ENCODE measurements around the gene MGAT5B.

Gene MGAT5B

GRCh38 chr17:76885894-76886290, 17.7 kb downstream of the MGAT5B start:
- Histone ChIP-seq H3K36me3 (ENCODE audit: control insufficient read depth in 5 of 5, insufficient read depth in 5 of 5, low read length in 5 of 5) (no peaks in the 10 kb centered on the region), H3K9ac (ENCODE audit: low read length in 5 of 5) (no peak overlapping the region), H3K27me3 (ENCODE audit: control insufficient read depth in 5 of 5, insufficient read depth in 4 of 5, low read length in 5 of 5) (peaks cover 4 to 13% (median 10%) of the 10 kb centered on the region in 5 donors), H3K4me1 (ENCODE audit: control insufficient read depth in 5 of 5, insufficient read depth in 5 of 5, low read length in 5 of 5) (no peaks in the 10 kb centered on the region), H3K4me3 (ENCODE audit: low read depth in 1 of 5, low read length in 5 of 5) (no peak overlapping the region), H3K27ac (ENCODE audit: low read depth, low read length) (no peak overlapping the region), H3K9me3 (ENCODE audit: control insufficient read depth in 5 of 5, low read length in 5 of 5) (no peaks in the 10 kb centered on the region)

DNA sequence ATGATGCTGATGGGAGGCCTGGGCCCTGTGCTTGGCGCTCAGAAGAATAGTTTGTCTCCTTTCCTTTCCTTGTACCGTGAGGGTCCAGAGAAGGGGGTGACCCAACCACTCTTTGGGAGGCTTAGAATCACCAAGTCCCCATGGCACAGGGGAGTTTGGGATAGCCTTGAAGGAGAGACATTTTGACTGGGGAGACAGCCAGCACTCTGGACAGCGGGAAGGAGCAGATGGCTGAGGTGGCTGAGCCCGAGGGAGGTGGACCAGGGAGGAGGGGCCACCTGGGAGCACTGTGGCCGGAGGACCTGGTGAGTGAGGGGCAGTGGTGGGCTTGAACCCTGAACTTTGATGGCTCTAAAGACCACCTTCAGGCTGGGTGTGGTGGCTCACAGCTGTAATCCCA, 18.2 kb downstream of the MGAT5B start:
- Histone ChIP-seq H3K4me3 (ENCODE audit: low read depth in 1 of 5, low read length in 5 of 5) (no peak overlapping the region), H3K36me3 (ENCODE audit: control insufficient read depth in 5 of 5, insufficient read depth in 5 of 5, low read length in 5 of 5) (no peaks in the 10 kb centered on the region), H3K27ac (ENCODE audit: low read depth, low read length) (no peak overlapping the region), H3K9ac (ENCODE audit: low read length in 5 of 5) (no peak overlapping the region), H3K9me3 (ENCODE audit: control insufficient read depth in 5 of 5, low read length in 5 of 5) (no peaks in the 10 kb centered on the region), H3K4me1 (ENCODE audit: control insufficient read depth in 5 of 5, insufficient read depth in 5 of 5, low read length in 5 of 5) (no peaks in the 10 kb centered on the region), H3K27me3 (ENCODE audit: control insufficient read depth in 5 of 5, insufficient read depth in 4 of 5, low read length in 5 of 5) (peaks cover 4 to 13% (median 8%) of the 10 kb centered on the region in 5 donors)

DNA sequence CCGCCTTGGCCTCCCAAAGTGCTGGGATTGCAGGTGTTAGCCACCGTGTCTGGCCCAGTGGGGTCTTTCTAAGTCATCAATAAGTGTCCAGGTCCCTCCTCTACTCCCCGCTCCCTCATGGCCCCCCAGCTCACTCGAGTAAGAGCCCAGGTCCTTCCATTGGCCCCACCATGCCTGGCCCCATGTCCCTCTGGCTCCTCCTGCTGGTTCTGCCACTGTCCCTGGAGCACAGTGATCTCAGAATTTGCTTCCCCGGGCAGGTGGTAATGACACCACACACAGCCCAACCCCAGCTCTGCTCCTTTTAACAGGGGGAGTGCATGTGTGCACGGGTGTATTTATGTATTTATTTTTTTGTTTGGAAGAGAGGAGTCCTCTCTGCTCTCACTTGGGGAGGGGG, 19.6 kb downstream of the MGAT5B start:
- Histone ChIP-seq H3K9me3 (ENCODE audit: control insufficient read depth in 5 of 5, low read length in 5 of 5) (no peaks in the 10 kb centered on the region), H3K36me3 (ENCODE audit: control insufficient read depth in 5 of 5, insufficient read depth in 5 of 5, low read length in 5 of 5) (no peaks in the 10 kb centered on the region), H3K27me3 (ENCODE audit: control insufficient read depth in 5 of 5, insufficient read depth in 4 of 5, low read length in 5 of 5) (peaks cover 4 to 13% (median 9%) of the 10 kb centered on the region in 5 donors), H3K4me3 (ENCODE audit: low read depth in 1 of 5, low read length in 5 of 5) (no peak overlapping the region), H3K9ac (ENCODE audit: low read length in 5 of 5) (no peak overlapping the region), H3K27ac (ENCODE audit: low read depth, low read length) (no peak overlapping the region), H3K4me1 (ENCODE audit: control insufficient read depth in 5 of 5, insufficient read depth in 5 of 5, low read length in 5 of 5) (no peaks in the 10 kb centered on the region)

DNA sequence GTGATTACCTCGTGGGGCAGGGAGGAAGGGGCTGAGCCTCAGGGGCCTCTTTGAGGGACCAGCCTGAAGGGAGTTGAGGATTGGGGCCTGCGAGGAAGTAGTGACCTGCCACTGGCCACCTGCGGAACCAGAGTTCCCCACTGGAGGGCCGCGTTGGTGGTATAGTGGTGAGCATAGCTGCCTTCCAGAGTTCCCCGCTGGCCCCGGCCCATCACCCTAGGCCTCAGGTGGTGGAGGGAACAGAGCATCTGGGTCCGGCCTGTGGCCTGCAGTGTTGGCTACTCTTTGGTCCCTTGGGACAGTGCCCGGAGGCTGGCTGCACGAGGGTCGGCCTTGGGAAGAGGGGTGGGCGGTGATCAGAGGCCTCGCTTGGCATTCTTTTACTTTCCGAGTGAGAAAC, 20.5 kb downstream of the MGAT5B start:
- Histone ChIP-seq H3K9me3 (ENCODE audit: control insufficient read depth in 5 of 5, low read length in 5 of 5) (no peaks in the 10 kb centered on the region), H3K4me3 (ENCODE audit: low read depth in 1 of 5, low read length in 5 of 5) (no peak overlapping the region), H3K27ac (ENCODE audit: low read depth, low read length) (no peak overlapping the region), H3K27me3 (ENCODE audit: control insufficient read depth in 5 of 5, insufficient read depth in 4 of 5, low read length in 5 of 5) (peaks cover 4 to 15% (median 9%) of the 10 kb centered on the region in 5 donors), H3K36me3 (ENCODE audit: control insufficient read depth in 5 of 5, insufficient read depth in 5 of 5, low read length in 5 of 5) (no peaks in the 10 kb centered on the region), H3K9ac (ENCODE audit: low read length in 5 of 5) (no peak overlapping the region), H3K4me1 (ENCODE audit: control insufficient read depth in 5 of 5, insufficient read depth in 5 of 5, low read length in 5 of 5) (no peaks in the 10 kb centered on the region)

- H3K9ac ChIP-seq (ENCODE audit: low read length in 5 of 5): no peak overlapping the region
- H3K27ac ChIP-seq (ENCODE audit: low read depth, low read length): no peak overlapping the region
- H3K36me3 ChIP-seq (ENCODE audit: control insufficient read depth in 5 of 5, insufficient read depth in 5 of 5, low read length in 5 of 5): no peaks in the 10 kb centered on the region
- no peak overlapping the region for H3K4me3 ChIP-seq (ENCODE audit: low read depth in 1 of 5, low read length in 5 of 5)
- H3K4me1 ChIP-seq (ENCODE audit: control insufficient read depth in 5 of 5, insufficient read depth in 5 of 5, low read length in 5 of 5): no peaks in the 10 kb centered on the region
- H3K9me3 ChIP-seq (ENCODE audit: control insufficient read depth in 5 of 5, low read length in 5 of 5): peaks cover 0 to 4% (median 0%) of the 10 kb centered on the region in 5 donors
- peaks cover 4 to 18% (median 9%) of the 10 kb centered on the region in 5 donors for H3K27me3 ChIP-seq (ENCODE audit: control insufficient read depth in 5 of 5, insufficient read depth in 4 of 5, low read length in 5 of 5)
Measured at GRCh38 chr17:76889323-76889722, 21.1 kb downstream of the MGAT5B start.

DNA sequence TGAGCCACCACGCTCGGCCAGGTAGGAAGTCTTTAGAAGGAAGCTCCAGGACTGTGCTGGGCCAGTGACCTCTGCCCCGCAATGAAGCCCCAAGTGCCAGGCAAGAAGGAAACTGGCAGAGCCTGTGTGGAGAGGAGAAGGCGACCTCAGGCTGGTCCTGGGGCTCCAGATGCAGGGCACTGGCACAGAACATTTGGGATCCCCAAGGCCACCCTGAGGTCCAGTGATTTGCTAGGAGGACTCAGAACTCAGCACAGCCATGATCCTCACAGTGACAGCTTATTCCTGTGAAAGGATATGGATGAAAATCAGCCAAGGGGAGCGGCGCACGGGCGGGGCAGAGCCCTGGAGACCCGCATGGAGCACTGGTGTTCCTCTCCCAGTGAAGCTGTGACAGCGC, 24.1 kb downstream of the MGAT5B start:
- Histone ChIP-seq H3K27ac (ENCODE audit: low read depth, low read length) (no peak overlapping the region), H3K27me3 (ENCODE audit: control insufficient read depth in 5 of 5, insufficient read depth in 4 of 5, low read length in 5 of 5) (peaks cover 2 to 14% (median 9%) of the 10 kb centered on the region in 5 donors), H3K9me3 (ENCODE audit: control insufficient read depth in 5 of 5, low read length in 5 of 5) (peaks cover 0 to 11% (median 4%) of the 10 kb centered on the region in 5 donors), H3K9ac (ENCODE audit: low read length in 5 of 5) (no peak overlapping the region), H3K4me1 (ENCODE audit: control insufficient read depth in 5 of 5, insufficient read depth in 5 of 5, low read length in 5 of 5) (no peaks in the 10 kb centered on the region), H3K36me3 (ENCODE audit: control insufficient read depth in 5 of 5, insufficient read depth in 5 of 5, low read length in 5 of 5) (no peaks in the 10 kb centered on the region), H3K4me3 (ENCODE audit: low read depth in 1 of 5, low read length in 5 of 5) (no peak overlapping the region)

- Histone ChIP-seq H3K4me3 (ENCODE audit: low read depth in 1 of 5, low read length in 5 of 5) (no peak overlapping the region), H3K27ac (ENCODE audit: low read depth, low read length) (no peak overlapping the region), H3K4me1 (ENCODE audit: control insufficient read depth in 5 of 5, insufficient read depth in 5 of 5, low read length in 5 of 5) (no peaks in the 10 kb centered on the region), H3K9me3 (ENCODE audit: control insufficient read depth in 5 of 5, low read length in 5 of 5) (peaks cover 0 to 11% (median 4%) of the 10 kb centered on the region in 5 donors), H3K9ac (ENCODE audit: low read length in 5 of 5) (no peak overlapping the region), H3K36me3 (ENCODE audit: control insufficient read depth in 5 of 5, insufficient read depth in 5 of 5, low read length in 5 of 5) (no peaks in the 10 kb centered on the region), H3K27me3 (ENCODE audit: control insufficient read depth in 5 of 5, insufficient read depth in 4 of 5, low read length in 5 of 5) (peaks cover under 1 to 12% (median 3%) of the 10 kb centered on the region in 5 donors)
Measured at GRCh38 chr17:76893623-76894334, 25.6 kb downstream of the MGAT5B start.

DNA sequence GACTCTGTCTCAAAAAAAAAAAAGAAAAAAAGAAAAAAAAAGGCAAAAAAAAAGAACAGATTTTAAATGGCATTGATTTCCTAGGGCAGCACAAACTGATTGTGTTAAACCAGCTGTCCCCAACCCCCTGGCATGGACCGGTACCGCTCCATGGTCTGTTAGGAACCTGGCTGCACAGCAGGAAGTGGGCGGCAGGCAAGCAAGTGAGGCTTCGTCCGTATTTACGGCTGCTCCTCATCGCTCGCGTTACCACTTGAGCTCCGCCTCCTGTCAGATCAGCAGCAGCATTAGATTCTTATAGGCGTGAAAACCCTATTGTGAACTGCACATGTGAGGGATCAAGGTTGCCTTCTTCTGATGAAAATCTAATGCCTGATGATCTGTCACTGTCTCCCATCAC, 26.6 kb downstream of the MGAT5B start:
- H3K9me3 ChIP-seq (ENCODE audit: control insufficient read depth in 5 of 5, low read length in 5 of 5): peaks cover 0 to 11% (median 4%) of the 10 kb centered on the region in 5 donors
- H3K4me3 ChIP-seq (ENCODE audit: low read depth in 1 of 5, low read length in 5 of 5): no peak overlapping the region
- no peak overlapping the region for H3K27ac ChIP-seq (ENCODE audit: low read depth, low read length)
- no peak overlapping the region for H3K9ac ChIP-seq (ENCODE audit: low read length in 5 of 5)
- no peaks in the 10 kb centered on the region for H3K4me1 ChIP-seq (ENCODE audit: control insufficient read depth in 5 of 5, insufficient read depth in 5 of 5, low read length in 5 of 5)
- H3K27me3 ChIP-seq (ENCODE audit: control insufficient read depth in 5 of 5, insufficient read depth in 4 of 5, low read length in 5 of 5): peaks cover 0 to 8% (median 2%) of the 10 kb centered on the region in 5 donors
- no peaks in the 10 kb centered on the region for H3K36me3 ChIP-seq (ENCODE audit: control insufficient read depth in 5 of 5, insufficient read depth in 5 of 5, low read length in 5 of 5)

- Histone ChIP-seq H3K4me1 (ENCODE audit: control insufficient read depth in 5 of 5, insufficient read depth in 5 of 5, low read length in 5 of 5) (peaks cover 0 to 14% (median 5%) of the 10 kb centered on the region in 5 donors), H3K36me3 (ENCODE audit: control insufficient read depth in 5 of 5, insufficient read depth in 5 of 5, low read length in 5 of 5) (no peaks in the 10 kb centered on the region), H3K4me3 (ENCODE audit: low read depth in 1 of 5, low read length in 5 of 5) (no peak overlapping the region), H3K9me3 (ENCODE audit: control insufficient read depth in 5 of 5, low read length in 5 of 5) (peaks cover 0 to 11% (median 4%) of the 10 kb centered on the region in 5 donors), H3K27me3 (ENCODE audit: control insufficient read depth in 5 of 5, insufficient read depth in 4 of 5, low read length in 5 of 5) (peaks cover 0 to 8% (median 2%) of the 10 kb centered on the region in 5 donors), H3K27ac (ENCODE audit: low read depth, low read length) (no peak overlapping the region), H3K9ac (ENCODE audit: low read length in 5 of 5) (no peak overlapping the region)
Measured at GRCh38 chr17:76897023-76897422, 28.8 kb downstream of the MGAT5B start.

DNA sequence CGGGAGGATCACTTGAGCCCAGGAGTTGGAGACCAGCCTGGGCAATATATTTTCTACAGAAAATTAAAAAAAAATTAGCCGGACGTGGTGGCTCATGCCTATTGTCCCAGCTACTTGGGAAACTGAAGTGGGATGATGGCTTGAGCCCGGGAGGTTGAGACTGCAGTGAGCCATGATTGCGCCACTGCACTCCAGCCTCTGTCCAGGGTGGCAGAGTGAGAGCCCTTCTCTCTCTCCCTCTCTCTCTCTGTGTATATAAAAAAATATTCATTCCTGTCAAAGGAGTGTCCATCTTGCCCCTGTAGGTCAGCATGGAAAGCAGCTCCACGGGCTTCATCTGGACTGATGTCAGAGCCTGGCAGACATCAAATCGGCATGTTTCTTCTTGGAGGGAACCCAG, 31.2 kb downstream of the MGAT5B start:
- no peak overlapping the region for H3K9ac ChIP-seq (ENCODE audit: low read length in 5 of 5)
- H3K27me3 ChIP-seq (ENCODE audit: control insufficient read depth in 5 of 5, insufficient read depth in 4 of 5, low read length in 5 of 5): peaks cover 0 to 15% (median 0%) of the 10 kb centered on the region in 5 donors
- H3K27ac ChIP-seq (ENCODE audit: low read depth, low read length): no peak overlapping the region
- H3K36me3 ChIP-seq (ENCODE audit: control insufficient read depth in 5 of 5, insufficient read depth in 5 of 5, low read length in 5 of 5): no peaks in the 10 kb centered on the region
- H3K4me3 ChIP-seq (ENCODE audit: low read depth in 1 of 5, low read length in 5 of 5): no peak overlapping the region
- peaks cover 0 to 8% (median 4%) of the 10 kb centered on the region in 5 donors for H3K9me3 ChIP-seq (ENCODE audit: control insufficient read depth in 5 of 5, low read length in 5 of 5)
- peaks cover 0 to 22% (median 11%) of the 10 kb centered on the region in 5 donors for H3K4me1 ChIP-seq (ENCODE audit: control insufficient read depth in 5 of 5, insufficient read depth in 5 of 5, low read length in 5 of 5)

Measured in subcutaneous abdominal adipose tissue (tissue), 5 donors.